B cell (primary cell): Measurements from ENCODE around the gene ADGRV1. TPM values are rescaled to one million over a fixed set of nuclear protein-coding genes. Genes with fewer than 3 reads are reported as not detected.

Source experiments
- ATAC-seq: fragments of 200-7000 bp; cut with Tn5 transposase; one replicate; pipeline ENCODE4 v1.10.0; 2021; ENCODE audit warnings: low read depth, mild to moderate bottlenecking, moderate number of reproducible peaks, moderate library complexity
- CTCF ChIA-PET: fragments of 350-600 bp; sonication (Branson Sonifier 250); formaldehyde crosslinking; loops from one replicate; lab custom pipeline; 2021; ENCODE audit warnings: antibody characterized with exemption, inconsistent platforms; lab: Charles Lee
- POLR2A ChIA-PET: fragments of 350-600 bp; sonication (Branson Sonifier 250); formaldehyde crosslinking; loops from one replicate; lab custom pipeline; 2021; ENCODE audit warnings: antibody characterized with exemption; lab: Charles Lee
- DNase-seq: peaks from one replicate; pipeline ENCODE4 v3.0.0; 2013
- H2AFZ ChIP-seq: 2 replicates; pipeline ENCODE4 v1.6.1; 2012; ENCODE audit warnings: mild to moderate bottlenecking, low read depth, low read length; ENCODE audit not compliant: insufficient read depth, poor library complexity, severe bottlenecking
- H3K27ac ChIP-seq, 2 donors: 1 replicate in 1 of 2; 2 replicates in 1 of 2; pipeline ENCODE4 v1.5.1; 2012 to 2013; ENCODE audit warnings: low read length in 2 of 2, mild to moderate bottlenecking in 2 of 2, moderate library complexity in 1 of 2
- H3K27me3 ChIP-seq, 4 experiments: fragments of 200-600 bp in 1 of 4; sonication (generic) in 1 of 4; replicated peaks in 1 of 4; 1 replicate in 2 of 4; 2 replicates in 2 of 4; pipeline versions ENCODE4 v1.6.1 to v1.7.0; 2013 to 2016; ENCODE audit warnings: low read length in 3 of 4, mild to moderate bottlenecking in 2 of 4, mixed read lengths in 1 of 4, moderate library complexity in 1 of 4; ENCODE audit not compliant: insufficient read depth in 4 of 4, control insufficient read depth in 3 of 4; ENCODE audit errors: control extremely low read depth in 1 of 4
- H3K36me3 ChIP-seq, 2 experiments: replicated peaks in 1 of 2; 1 replicate in 1 of 2; 2 replicates in 1 of 2; pipeline versions ENCODE4 v1.6.1 to v1.7.1; 2013; ENCODE audit warnings: low read length in 1 of 2; ENCODE audit not compliant: insufficient read depth in 2 of 2, control insufficient read depth in 1 of 2; ENCODE audit errors: control extremely low read depth in 1 of 2, extremely low read depth in 1 of 2
- H3K4me1 ChIP-seq, 2 donors: fragments of 200-600 bp in 1 of 2; sonication (generic) in 1 of 2; 1 replicate in 1 of 2; 2 replicates in 1 of 2; pipeline versions ENCODE4 v1.5.1 to v1.6.1; 2013 to 2017; ENCODE audit warnings: low read length in 2 of 2; ENCODE audit not compliant: control insufficient read depth in 2 of 2, insufficient read depth in 2 of 2
- H3K4me2 ChIP-seq: replicated peaks from 2 replicates; pipeline ENCODE3; 2012; ENCODE audit warnings: mild to moderate bottlenecking, low read depth, low read length; ENCODE audit not compliant: poor library complexity, severe bottlenecking
- H3K4me3 ChIP-seq, 5 experiments: fragments of 200-600 bp in 1 of 5; sonication (generic) in 1 of 5; 1 replicate in 3 of 5; 2 replicates in 2 of 5; pipeline versions ENCODE4 v1.5.1 to v1.7.0; 2011 to 2016; ENCODE audit warnings: low read length in 4 of 5, mild to moderate bottlenecking in 4 of 5, low read depth in 2 of 5, control low read depth in 1 of 5, moderate library complexity in 1 of 5; ENCODE audit not compliant: insufficient read depth in 1 of 5; ENCODE audit errors: control extremely low read depth in 1 of 5, extremely low read depth in 1 of 5
- H3K79me2 ChIP-seq: fragments of 200-600 bp; sonication (generic); one replicate; pipeline ENCODE4 v1.6.0; 2016; ENCODE audit warnings: low read length; ENCODE audit not compliant: control insufficient read depth, insufficient read depth
- H3K9ac ChIP-seq: fragments of 200-600 bp; sonication (generic); 2 replicates; pipeline ENCODE4 v1.6.1; 2017; ENCODE audit warnings: mild to moderate bottlenecking, low read length, moderate library complexity
- H3K9me3 ChIP-seq, 3 donors: one replicate each; pipeline versions ENCODE4 v1.6.1 to v1.7.1; 2013; ENCODE audit warnings: low read length in 2 of 3; ENCODE audit not compliant: control insufficient read depth in 2 of 3, insufficient read depth in 1 of 3; ENCODE audit errors: control extremely low read depth in 1 of 3
- H4K20me1 ChIP-seq: 2 replicates; pipeline ENCODE4 v1.6.0; 2012; ENCODE audit warnings: mild to moderate bottlenecking, low read length; ENCODE audit not compliant: insufficient read depth, control insufficient read depth, poor library complexity, severe bottlenecking
- H3K27ac Mint-ChIP-seq: one replicate; pipeline ENCODE4 v1.8.0; 2021; ENCODE audit warnings: mixed read lengths
- H3K27me3 Mint-ChIP-seq: one replicate; pipeline ENCODE4 v1.8.0; 2021; ENCODE audit warnings: mixed read lengths
- H3K4me1 Mint-ChIP-seq: one replicate; pipeline ENCODE4 v1.8.0; 2021; ENCODE audit warnings: mixed read lengths
- H3K4me3 Mint-ChIP-seq: one replicate; pipeline ENCODE4 v1.8.0; 2021; ENCODE audit warnings: mixed read lengths
- H3K9me3 Mint-ChIP-seq: one replicate; pipeline ENCODE4 v1.8.0; 2022; ENCODE audit warnings: mixed read lengths; ENCODE audit not compliant: insufficient read depth
- CTCF ChIP-seq: fragments of 200-600 bp; IDR thresholded peaks from one replicate; pipeline ENCODE4 v1.8.0; 2022; ENCODE audit warnings: antibody characterized with exemption, mild to moderate bottlenecking
- EZH2 ChIP-seq: IDR thresholded peaks from 2 replicates; pipeline ENCODE4 v1.6.1; 2012; ENCODE audit warnings: borderline replicate concordance, low read depth, mild to moderate bottlenecking, moderate library complexity, low read length; ENCODE audit not compliant: insufficient read depth, poor library complexity, severe bottlenecking
- whole genome bisulfite sequencing: methylation state at CpG from one replicate; pipeline ENCODE4 v1.1.5; 2013; ENCODE audit warnings: missing lambda C conversion rate; ENCODE audit not compliant: insufficient coverage; 5-methylcytosine and 5-hydroxymethylcytosine counted together
- intact Hi-C: fragments of 100-400 bp; cut with micrococcal nuclease; formaldehyde crosslinking; loops from one replicate; pipeline ENCODE4 v1.10.0; 2022
- polyA plus RNA-seq: library from polyadenylated mRNA; depleted of rRNA; stranded (reverse); fragments of >200 nt; gene quantifications from 2 replicates; pipeline ENCODE4 v1.2.3, GENCODE V29; 2012
- total RNA-seq, 2 donors: library from RNA; stranded (reverse); fragments of 120-200 nt in 1 of 2; gene quantifications; 1 replicate in 1 of 2; 2 replicates in 1 of 2; pipeline versions ENCODE4 v1.2.3 to v1.2.4, GENCODE V29; 2013 to 2022

The ADGRV1 gene
- total and polyA plus RNA-seq, 2 donors (not counting 1 experiment from before 2014, with no cell fraction given): 0.07 TPM; not detected in 1

GRCh38 chr5:91091471-91092234 lies 533.1 kb downstream of the ADGRV1 start:
- H3K27ac Mint-ChIP-seq: no peak overlapping the region
- H3K4me1 Mint-ChIP-seq: no peaks in the 10 kb centered on the region
- WGBS: 87% methylated on average over 3 of the region's 4 CpGs

More at GRCh38 chr5:91091471-91092234, 533.1 kb downstream of the ADGRV1 start:
- H4K20me1 ChIP-seq: no peaks in the 10 kb centered on the region
- Mint-ChIP-seq H3K4me3 (no peak overlapping the region), H3K9me3 (no peaks in the 10 kb centered on the region), H3K27me3 (peaks cover 13% of the 10 kb centered on the region)
- no peak overlapping the region for H3K4me3 ChIP-seq
- no peaks in the 10 kb centered on the region for H3K36me3 ChIP-seq
- no peaks in the 10 kb centered on the region for H3K27me3 ChIP-seq
- H3K4me1 ChIP-seq: no peaks in the 10 kb centered on the region
- ChIA-PET POLR2A (no interaction called here), CTCF (interaction anchor here (1.0 kb wide), 1 partner anchor 293 kb away, joined by 3 read pairs; no protein-coding TSS in a partner anchor)
- H3K9me3 ChIP-seq: no peaks in the 10 kb centered on the region
- no peaks in the 10 kb centered on the region for H3K79me2 ChIP-seq
- H3K27ac ChIP-seq: no peak overlapping the region
- no peak overlapping the region for H3K4me2 ChIP-seq
- no peak overlapping the region for H3K9ac ChIP-seq
- H2AFZ ChIP-seq: no peak overlapping the region
- no peak for DNase-seq
- intact Hi-C loops: no loop called here
- no peak for ATAC-seq
- no peak for TF ChIP-seq CTCF
- TF ChIP-seq EZH2: no peak
